Measurements from ENCODE around the gene NRAP.

The NRAP gene

DNA sequence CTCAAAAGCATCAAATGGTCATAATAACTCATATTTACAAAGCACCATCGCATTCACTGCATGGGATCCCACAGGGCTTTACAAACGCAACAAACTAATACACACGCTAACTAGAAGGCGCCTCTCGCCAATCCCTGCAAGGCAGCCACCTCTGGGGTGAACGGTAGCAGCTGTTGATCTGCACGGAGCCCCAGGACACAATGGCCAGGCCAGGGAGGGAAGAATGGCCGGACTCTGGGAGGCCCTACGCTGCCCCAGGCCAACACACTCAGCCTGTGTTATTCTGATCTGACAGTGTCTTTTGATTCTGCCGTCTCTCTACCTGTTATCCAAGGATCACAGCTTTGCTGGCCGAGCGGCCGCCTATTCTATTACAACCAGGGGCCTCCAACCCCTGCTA lies 69.2 kb downstream of the NRAP start:
- TF ChIP-seq, protein P1, sequence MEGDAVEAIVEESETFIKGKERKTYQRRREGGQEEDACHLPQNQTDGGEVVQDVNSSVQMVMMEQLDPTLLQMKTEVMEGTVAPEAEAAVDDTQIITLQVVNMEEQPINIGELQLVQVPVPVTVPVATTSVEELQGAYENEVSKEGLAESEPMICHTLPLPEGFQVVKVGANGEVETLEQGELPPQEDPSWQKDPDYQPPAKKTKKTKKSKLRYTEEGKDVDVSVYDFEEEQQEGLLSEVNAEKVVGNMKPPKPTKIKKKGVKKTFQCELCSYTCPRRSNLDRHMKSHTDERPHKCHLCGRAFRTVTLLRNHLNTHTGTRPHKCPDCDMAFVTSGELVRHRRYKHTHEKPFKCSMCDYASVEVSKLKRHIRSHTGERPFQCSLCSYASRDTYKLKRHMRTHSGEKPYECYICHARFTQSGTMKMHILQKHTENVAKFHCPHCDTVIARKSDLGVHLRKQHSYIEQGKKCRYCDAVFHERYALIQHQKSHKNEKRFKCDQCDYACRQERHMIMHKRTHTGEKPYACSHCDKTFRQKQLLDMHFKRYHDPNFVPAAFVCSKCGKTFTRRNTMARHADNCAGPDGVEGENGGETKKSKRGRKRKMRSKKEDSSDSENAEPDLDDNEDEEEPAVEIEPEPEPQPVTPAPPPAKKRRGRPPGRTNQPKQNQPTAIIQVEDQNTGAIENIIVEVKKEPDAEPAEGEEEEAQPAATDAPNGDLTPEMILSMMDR (IDR thresholded peaks at IDR 0.05; ENCODE audit: insufficient read depth, low read length, missing control alignments) = no peak
- H3K4me3 ChIP-seq (ENCODE audit: low read depth, low read length) = no peak overlapping the region
- CTCF ChIA-PET = no interaction called here
- POLR2A ChIA-PET = no interaction called here
- DNase-seq (ENCODE audit: low read depth, low spot score) = no peak

DNA sequence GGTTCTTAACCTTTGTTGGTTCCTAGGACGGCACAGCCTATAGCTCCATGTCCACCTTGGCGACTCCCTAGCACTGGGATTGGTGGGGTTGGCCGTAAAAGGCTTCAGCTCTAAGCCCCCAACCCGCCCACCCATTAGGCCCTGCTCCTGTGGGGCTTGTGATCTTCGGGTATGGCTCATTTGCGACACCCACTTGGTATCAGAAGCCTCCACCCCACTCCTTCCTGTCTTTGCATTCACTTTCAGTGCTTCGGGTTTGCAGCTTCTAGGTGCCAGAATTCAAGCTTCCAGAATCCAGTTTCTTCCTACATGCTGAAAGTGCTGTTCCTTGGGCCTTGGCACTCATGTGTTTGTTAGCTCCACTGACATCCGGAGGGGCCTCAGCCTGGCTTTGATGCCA lies 71.5 kb downstream of the NRAP start:
- ChIA-PET CTCF (no interaction called here), POLR2A (no interaction called here)
- TF ChIP-seq, protein P1 (IDR thresholded peaks at IDR 0.05; ENCODE audit: insufficient read depth, low read length, missing control alignments) = no peak
- no peak for DNase-seq (ENCODE audit: low read depth, low spot score)
- no peak overlapping the region for H3K4me3 ChIP-seq (ENCODE audit: low read depth, low read length)

DNA sequence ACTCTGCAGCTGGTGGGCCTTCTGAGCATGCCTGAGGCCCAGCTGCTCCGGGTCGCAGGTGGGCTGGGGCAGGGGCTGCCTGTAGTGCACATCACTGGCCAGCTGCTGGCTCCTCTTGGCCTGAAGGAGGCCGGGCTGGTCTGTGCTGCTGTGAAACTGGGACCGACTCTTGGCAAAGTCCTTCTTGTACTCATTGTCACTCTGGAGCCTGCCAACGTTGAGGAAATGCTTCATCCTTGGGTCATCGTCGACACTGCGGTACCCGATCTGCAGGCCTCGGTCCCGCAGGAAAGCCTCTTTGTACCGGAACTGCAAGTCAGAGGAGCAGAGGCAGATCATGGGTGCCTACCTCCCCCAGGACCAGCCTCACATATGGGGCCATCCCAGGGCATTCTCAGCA lies 73.3 kb downstream of the NRAP start:
- TF ChIP-seq, protein P1 (IDR thresholded peaks at IDR 0.05; ENCODE audit: insufficient read depth, low read length, missing control alignments) = no peak
- no peak for DNase-seq (ENCODE audit: low read depth, low spot score)
- POLR2A ChIA-PET = no interaction called here

DNA sequence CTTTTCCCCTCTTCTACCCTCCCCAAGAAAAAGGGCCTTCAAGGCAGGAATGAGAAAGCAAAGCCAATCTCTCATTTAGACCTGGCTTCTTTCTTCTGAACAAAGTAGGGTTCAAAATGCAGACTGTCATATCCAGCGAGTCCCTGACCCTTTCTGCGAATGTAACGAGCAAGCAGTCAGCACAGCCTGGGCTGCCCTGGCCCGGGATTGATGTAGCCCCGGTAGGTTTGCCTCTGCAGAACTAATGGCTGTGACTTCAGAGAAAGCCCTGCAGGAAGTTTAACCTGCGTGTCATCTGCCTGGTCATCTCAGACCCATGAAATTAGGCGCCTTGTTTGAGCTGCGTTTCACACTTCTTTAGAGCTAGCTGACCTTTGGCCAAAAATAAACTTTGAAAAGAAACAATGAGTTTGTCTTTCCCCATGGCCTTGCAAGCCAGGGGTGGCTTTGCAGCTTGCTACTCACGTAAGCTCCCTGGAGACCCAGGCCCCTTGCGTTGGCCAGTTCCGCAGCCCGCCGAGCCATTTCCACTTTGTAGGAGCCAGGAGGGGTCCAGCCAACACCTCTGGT lies 74.6 kb downstream of the NRAP start:
- no peak for DNase-seq (ENCODE audit: low read depth, low spot score)
- H3K4me3 ChIP-seq (ENCODE audit: low read depth, low read length) = no peak overlapping the region
- CTCF ChIA-PET = no interaction called here
- TF ChIP-seq, protein P1 (IDR thresholded peaks at IDR 0.05; ENCODE audit: insufficient read depth, low read length, missing control alignments) = no peak
- POLR2A ChIA-PET = no interaction called here

More for the DNA sequence above, 73.3 kb downstream of the NRAP start:
- CTCF ChIA-PET = no interaction called here
- no peak overlapping the region for H3K4me3 ChIP-seq (ENCODE audit: low read depth, low read length)

DNA sequence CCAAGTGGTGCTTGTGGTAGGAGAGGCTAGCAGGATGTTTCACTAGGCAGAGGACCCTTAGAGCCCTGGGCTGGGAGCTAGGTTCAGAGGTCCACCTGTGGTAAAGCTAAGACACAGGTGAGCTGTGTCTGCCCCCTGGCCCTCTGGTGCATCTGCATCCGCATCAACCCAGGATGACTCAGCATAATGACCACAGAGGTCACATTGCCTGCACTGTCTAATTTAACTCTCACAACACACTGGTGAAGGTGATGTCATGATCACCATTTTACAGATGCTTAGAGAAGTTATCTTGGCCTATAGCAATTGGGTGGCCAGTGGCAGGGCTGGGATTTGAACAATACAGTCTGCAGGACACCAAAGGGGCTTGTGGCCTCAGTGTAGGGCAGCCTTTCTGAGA lies 77.9 kb downstream of the NRAP start:
- CTCF ChIA-PET = no interaction called here
- POLR2A ChIA-PET = no interaction called here
- TF ChIP-seq, protein P1 (IDR thresholded peaks at IDR 0.05; ENCODE audit: insufficient read depth, low read length, missing control alignments) = no peak
- DNase-seq (ENCODE audit: low read depth, low spot score) = no peak
- H3K4me3 ChIP-seq (ENCODE audit: low read depth, low read length) = no peak overlapping the region

DNA sequence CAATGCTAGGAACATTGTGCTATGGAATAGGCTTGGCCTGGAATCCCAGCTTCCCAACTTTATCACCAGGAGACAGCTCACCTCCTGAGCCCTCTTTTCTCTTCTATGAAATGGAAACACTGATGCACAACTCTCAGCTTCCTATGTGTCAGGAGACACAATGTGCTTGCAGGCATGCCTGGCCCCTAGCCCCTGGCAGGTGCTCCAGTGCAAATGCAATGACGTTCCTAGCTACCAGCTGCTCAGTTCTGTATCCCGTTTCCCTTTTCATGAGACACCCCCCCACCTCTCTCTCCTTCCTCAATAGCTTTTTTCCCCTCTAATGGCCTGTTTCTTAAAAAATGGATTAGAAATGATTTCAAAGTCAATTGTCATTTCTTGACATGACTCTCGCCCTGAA lies 80.3 kb downstream of the NRAP start:
- DNase-seq (ENCODE audit: low read depth, low spot score) = no peak
- TF ChIP-seq, protein P1 (IDR thresholded peaks at IDR 0.05; ENCODE audit: insufficient read depth, low read length, missing control alignments) = no peak
- no peak overlapping the region for H3K4me3 ChIP-seq (ENCODE audit: low read depth, low read length)
- POLR2A ChIA-PET = no interaction called here
- CTCF ChIA-PET = interaction anchor here (1.7 kb wide), 1 partner anchor 17 kb away, joined by 6 read pairs; no protein-coding TSS in a partner anchor
